Cardiac fibroblast (primary cell): ENCODE data around the gene ALPL.
"Not testable (repeated sequence)": the region's sequence is repeated elsewhere in the genome, so short reads cannot be mapped to it uniquely, and the experiment has no call there.

Source experiments
- DNase-seq, 2 donors: peaks; one replicate each; pipeline versions ENCODE4 v3.0.0 to v3.0.0-alpha.2; 2010; ENCODE audit warnings: low read depth in 2 of 2
- H3K4me3 ChIP-seq, 2 donors: replicated peaks in 1 of 2; 1 replicate in 1 of 2; 2 replicates in 1 of 2; pipeline ENCODE4 v1.5.1; 2011; ENCODE audit warnings: low read depth in 2 of 2, low read length in 2 of 2, mild to moderate bottlenecking in 2 of 2, moderate library complexity in 1 of 2
- CTCF ChIP-seq: IDR thresholded peaks from one replicate; pipeline ENCODE4 v1.5.1; 2011; ENCODE audit warnings: low read depth, mild to moderate bottlenecking, low read length, inconsistent platforms

ALPL gene

GRCh38 chr1:21517161-21517589 lies 8.0 kb downstream of the ALPL start:
- DNase-seq = no peak
- no peak overlapping the region for H3K4me3 ChIP-seq
- TF ChIP-seq CTCF = no peak

- no peak for TF ChIP-seq CTCF
- no peak for DNase-seq
- H3K4me3 ChIP-seq = no peak overlapping the region
These were observed 8.6 kb downstream of the ALPL start for GRCh38 chr1:21517660-21518480.

GRCh38 chr1:21518774-21519455 lies 9.7 kb downstream of the ALPL start:
- no peak for DNase-seq
- no peak for TF ChIP-seq CTCF
- H3K4me3 ChIP-seq = no peak overlapping the region

- not testable (repeated sequence) for DNase-seq, H3K4me3 ChIP-seq
These were observed 10.4 kb downstream of the ALPL start for GRCh38 chr1:21519486-21520070.

- no peak overlapping the region for H3K4me3 ChIP-seq
- no peak for TF ChIP-seq CTCF
- DNase-seq = peak in 1 of 2 donors; percentile 46
These were observed 11.9 kb downstream of the ALPL start for GRCh38 chr1:21520899-21521716.

- no peak overlapping the region for H3K4me3 ChIP-seq
- TF ChIP-seq CTCF = no peak
- DNase-seq = no peak
These were observed 12.5 kb downstream of the ALPL start for GRCh38 chr1:21521717-21522060.
